Astrocyte (in vitro differentiated cells and primary cell): ENCODE data around the gene XG. TPM values are rescaled to one million over a fixed set of nuclear protein-coding genes. Genes with fewer than 3 reads are reported as not detected.
"Not testable (repeated sequence)": the region's sequence is repeated elsewhere in the genome, so short reads cannot be mapped to it uniquely, and the experiment has no call there.

Experiments used
- DNase-seq: peaks from one replicate; pipeline ENCODE4 v3.0.0-alpha.2; 2010; ENCODE audit warnings: low read depth
- FAIRE-seq: peaks from 2 replicates; lab custom pipeline; 2011; peaks lifted over from hg19 to GRCh38; lab: Jason Lieb, UNC
- H2AFZ ChIP-seq: 2 replicates; pipeline ENCODE4 v1.6.0; 2012; ENCODE audit warnings: low read depth, low read length, inconsistent platforms
- H3K27ac ChIP-seq: 2 replicates; pipeline ENCODE4 v1.5.1; 2011; ENCODE audit warnings: low read depth, low read length, inconsistent platforms
- H3K27me3 ChIP-seq: 2 replicates; pipeline ENCODE4 v1.6.0; 2011; ENCODE audit warnings: low read length, inconsistent platforms; ENCODE audit not compliant: insufficient read depth
- H3K36me3 ChIP-seq: 2 replicates; pipeline ENCODE4 v1.5.1; 2011; ENCODE audit warnings: low read length, inconsistent platforms; ENCODE audit not compliant: insufficient read depth
- H3K4me1 ChIP-seq: 2 replicates; pipeline ENCODE4 v1.5.1; 2011; ENCODE audit warnings: low read length, inconsistent platforms; ENCODE audit not compliant: insufficient read depth
- H3K4me2 ChIP-seq: 2 replicates; pipeline ENCODE4 v1.6.0; 2012; ENCODE audit warnings: low read length, inconsistent platforms
- H3K4me3 ChIP-seq: 2 replicates; pipeline ENCODE4 v1.5.1; 2011; ENCODE audit warnings: low read depth, mild to moderate bottlenecking, low read length, inconsistent platforms; ENCODE audit not compliant: insufficient read depth
- H3K79me2 ChIP-seq: 2 replicates; pipeline ENCODE4 v1.6.0; 2012; ENCODE audit warnings: mild to moderate bottlenecking, low read length, inconsistent platforms; ENCODE audit not compliant: insufficient read depth
- H3K9ac ChIP-seq: 2 replicates; pipeline ENCODE4 v1.6.0; 2012; ENCODE audit warnings: mild to moderate bottlenecking, low read length, inconsistent platforms
- H3K9me3 ChIP-seq: 2 replicates; pipeline ENCODE4 v1.5.1; 2012; ENCODE audit warnings: low read depth, mild to moderate bottlenecking, low read length, inconsistent platforms; ENCODE audit not compliant: insufficient read depth
- H4K20me1 ChIP-seq: 2 replicates; pipeline ENCODE4 v1.6.0; 2012; ENCODE audit warnings: low read length, inconsistent platforms; ENCODE audit not compliant: insufficient read depth
- H3K27ac Mint-ChIP-seq: one replicate; pipeline ENCODE4 v1.8.0; 2021; ENCODE audit warnings: mild to moderate bottlenecking, mixed read lengths; ENCODE audit not compliant: unreplicated experiment
- H3K27me3 Mint-ChIP-seq: one replicate; pipeline ENCODE4 v1.8.0; 2021; ENCODE audit warnings: low read depth, mixed read lengths; ENCODE audit not compliant: unreplicated experiment
- H3K36me3 Mint-ChIP-seq: one replicate; pipeline ENCODE4 v1.8.0; 2021; ENCODE audit warnings: low read depth, mixed read lengths; ENCODE audit not compliant: unreplicated experiment
- H3K4me1 Mint-ChIP-seq: one replicate; pipeline ENCODE4 v1.8.0; 2021; ENCODE audit warnings: low read depth, mixed read lengths; ENCODE audit not compliant: unreplicated experiment
- H3K4me3 Mint-ChIP-seq: one replicate; pipeline ENCODE4 v1.8.0; 2021; ENCODE audit warnings: mild to moderate bottlenecking, moderate library complexity, mixed read lengths; ENCODE audit not compliant: unreplicated experiment
- H3K9me3 Mint-ChIP-seq: one replicate; pipeline ENCODE4 v1.8.0; 2021; ENCODE audit warnings: mild to moderate bottlenecking, mixed read lengths; ENCODE audit not compliant: unreplicated experiment
- EZH2 ChIP-seq: IDR thresholded peaks from 2 replicates; pipeline ENCODE4 v1.6.1; 2012; ENCODE audit warnings: mild to moderate bottlenecking, low read length, inconsistent platforms; ENCODE audit not compliant: insufficient read depth
- total RNA-seq: library from RNA; stranded (reverse); gene quantifications from 2 replicates; pipeline ENCODE4 v1.2.1, GENCODE V29; 2021
- TF ChIP-seq, protein P1 (sequence below): IDR thresholded peaks from 2 replicates; pipeline ENCODE4 v1.5.1; 2011; ENCODE audit warnings: low read depth, mild to moderate bottlenecking, inconsistent platforms, low read length, moderate library complexity; ENCODE audit not compliant: insufficient read depth

XG gene
- total RNA-seq, 1 donor from 2014 or later: 0.30 TPM

GRCh38 chrX:2748171-2748814 is 3.5 kb upstream of the XG start:
- Histone ChIP-seq H3K4me3 (no peak overlapping the region), H3K4me2 (no peak overlapping the region), H3K9ac (no peak overlapping the region), H3K27ac (no peak overlapping the region), H3K27me3 (no peaks in the 10 kb centered on the region), H3K9me3 (no peaks in the 10 kb centered on the region), H2AFZ (no peak overlapping the region), H4K20me1 (no peaks in the 10 kb centered on the region), H3K79me2 (no peaks in the 10 kb centered on the region), H3K4me1 (no peaks in the 10 kb centered on the region), H3K36me3 (no peaks in the 10 kb centered on the region)
- DNase-seq (no peak), FAIRE-seq (no peak)
- TF ChIP-seq EZH2: no peak
- TF ChIP-seq, protein P1, sequence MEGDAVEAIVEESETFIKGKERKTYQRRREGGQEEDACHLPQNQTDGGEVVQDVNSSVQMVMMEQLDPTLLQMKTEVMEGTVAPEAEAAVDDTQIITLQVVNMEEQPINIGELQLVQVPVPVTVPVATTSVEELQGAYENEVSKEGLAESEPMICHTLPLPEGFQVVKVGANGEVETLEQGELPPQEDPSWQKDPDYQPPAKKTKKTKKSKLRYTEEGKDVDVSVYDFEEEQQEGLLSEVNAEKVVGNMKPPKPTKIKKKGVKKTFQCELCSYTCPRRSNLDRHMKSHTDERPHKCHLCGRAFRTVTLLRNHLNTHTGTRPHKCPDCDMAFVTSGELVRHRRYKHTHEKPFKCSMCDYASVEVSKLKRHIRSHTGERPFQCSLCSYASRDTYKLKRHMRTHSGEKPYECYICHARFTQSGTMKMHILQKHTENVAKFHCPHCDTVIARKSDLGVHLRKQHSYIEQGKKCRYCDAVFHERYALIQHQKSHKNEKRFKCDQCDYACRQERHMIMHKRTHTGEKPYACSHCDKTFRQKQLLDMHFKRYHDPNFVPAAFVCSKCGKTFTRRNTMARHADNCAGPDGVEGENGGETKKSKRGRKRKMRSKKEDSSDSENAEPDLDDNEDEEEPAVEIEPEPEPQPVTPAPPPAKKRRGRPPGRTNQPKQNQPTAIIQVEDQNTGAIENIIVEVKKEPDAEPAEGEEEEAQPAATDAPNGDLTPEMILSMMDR: no peak
- Mint-ChIP-seq H3K36me3 (peaks cover 6% of the 10 kb centered on the region), H3K27me3 (no peaks in the 10 kb centered on the region), H3K27ac (no peak overlapping the region), H3K9me3 (peaks cover 4% of the 10 kb centered on the region), H3K4me3 (no peak overlapping the region), H3K4me1 (peaks cover 9% of the 10 kb centered on the region)

GRCh38 chrX:2748815-2749188 is 3.0 kb upstream of the XG start:
- Mint-ChIP-seq H3K9me3 (peaks cover 4% of the 10 kb centered on the region), H3K27me3 (no peaks in the 10 kb centered on the region), H3K4me3 (no peak overlapping the region), H3K36me3 (peaks cover 3% of the 10 kb centered on the region), H3K4me1 (peaks cover 9% of the 10 kb centered on the region), H3K27ac (no peak overlapping the region)
- no peak for FAIRE-seq
- Histone ChIP-seq H3K27me3 (no peaks in the 10 kb centered on the region), H3K9me3 (no peaks in the 10 kb centered on the region), H3K4me3 (no peak overlapping the region), H3K79me2 (no peaks in the 10 kb centered on the region), H3K4me1 (no peaks in the 10 kb centered on the region), H3K36me3 (no peaks in the 10 kb centered on the region), H3K9ac (no peak overlapping the region), H2AFZ (no peak overlapping the region), H3K4me2 (no peak overlapping the region), H4K20me1 (no peaks in the 10 kb centered on the region), H3K27ac (no peak overlapping the region)
- DNase-seq: no peak
- TF ChIP-seq EZH2: no peak
- TF ChIP-seq, protein P1: no peak

GRCh38 chrX:2751291-2751690 is 549 bp upstream of the XG start:
- no peak overlapping the region for H3K4me3 Mint-ChIP-seq
- no peaks in the 10 kb centered on the region for H3K9me3 ChIP-seq
- no peak overlapping the region for H3K27ac Mint-ChIP-seq
- DNase-seq (no peak), FAIRE-seq (no peak)
- H3K36me3 Mint-ChIP-seq: peaks cover 3% of the 10 kb centered on the region
- H3K4me2 ChIP-seq: no peak overlapping the region
- no peaks in the 10 kb centered on the region for H3K79me2 ChIP-seq
- H4K20me1 ChIP-seq: no peaks in the 10 kb centered on the region
- H3K9me3 Mint-ChIP-seq: peaks cover 6% of the 10 kb centered on the region
- TF ChIP-seq EZH2: no peak
- TF ChIP-seq, protein P1: no peak
- H2AFZ ChIP-seq: no peak overlapping the region
- no peak overlapping the region for H3K27ac ChIP-seq
- peaks cover under 1% of the 10 kb centered on the region for H3K4me1 Mint-ChIP-seq
- no peaks in the 10 kb centered on the region for H3K4me1 ChIP-seq
- no peak overlapping the region for H3K9ac ChIP-seq
- no peaks in the 10 kb centered on the region for H3K27me3 ChIP-seq
- no peak overlapping the region for H3K4me3 ChIP-seq
- H3K27me3 Mint-ChIP-seq: no peaks in the 10 kb centered on the region
- H3K36me3 ChIP-seq: no peaks in the 10 kb centered on the region

DNA sequence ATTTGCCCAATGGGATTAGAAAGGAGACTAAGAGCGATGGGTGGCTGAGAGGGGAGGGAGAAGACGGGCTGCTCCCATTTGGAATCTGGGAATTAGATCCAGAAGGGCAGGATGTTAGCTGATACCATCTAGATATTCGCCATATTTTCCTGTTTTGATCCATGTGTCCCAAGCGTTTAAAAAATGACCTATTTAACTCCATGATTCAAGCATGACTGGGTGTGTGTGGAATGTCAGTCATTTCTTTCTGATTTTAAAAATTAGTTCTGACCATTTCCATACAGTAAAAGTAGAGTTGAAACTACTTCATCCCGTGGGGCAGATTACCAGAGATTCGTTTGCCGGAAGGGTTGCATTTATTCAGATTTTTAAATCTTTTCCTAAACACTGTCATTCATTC is 601 bp downstream of the XG start:
- not testable (repeated sequence) for H3K36me3 ChIP-seq, H3K27ac Mint-ChIP-seq, H3K4me2 ChIP-seq, H3K4me1 Mint-ChIP-seq, H3K36me3 Mint-ChIP-seq, H3K27me3 ChIP-seq, H3K4me3 Mint-ChIP-seq, H3K9me3 ChIP-seq, H3K27me3 Mint-ChIP-seq, H3K79me2 ChIP-seq, H3K4me1 ChIP-seq, DNase-seq, H3K4me3 ChIP-seq, H3K9ac ChIP-seq, H3K9me3 Mint-ChIP-seq, H3K27ac ChIP-seq, H2AFZ ChIP-seq, H4K20me1 ChIP-seq
- peak; percentile 60 for FAIRE-seq
